Kidney (tissue), 14 donors: ENCODE measurements around the gene TNFRSF1B. TPM values are rescaled to one million over a fixed set of nuclear protein-coding genes. Genes with fewer than 3 reads are reported as not detected.

ENCODE experiments used
- DNase-seq, 5 donors: peaks; one replicate each; pipeline ENCODE4 v3.0.0-alpha.2; 2013 to 2020
- FAIRE-seq: peaks from 2 replicates; lab custom pipeline; 2012; peaks lifted over from hg19 to GRCh38; lab: Jason Lieb, UNC
- H3K27ac ChIP-seq, 2 donors: one replicate each; pipeline ENCODE4 v1.7.0; 2013; ENCODE audit warnings: low read depth in 2 of 2, low read length in 2 of 2, inconsistent platforms in 1 of 2
- H3K27me3 ChIP-seq: one replicate; pipeline ENCODE4 v1.7.1; 2013; ENCODE audit warnings: low read length, inconsistent platforms; ENCODE audit not compliant: control insufficient read depth, insufficient read depth
- H3K36me3 ChIP-seq, 3 donors: one replicate each; pipeline versions ENCODE4 v1.7.0 to v1.7.1; 2013; ENCODE audit warnings: low read length in 3 of 3, control low read depth in 1 of 3, inconsistent platforms in 1 of 3; ENCODE audit not compliant: insufficient read depth in 3 of 3, control insufficient read depth in 2 of 3
- H3K4me1 ChIP-seq, 3 donors: one replicate each; pipeline versions ENCODE4 v1.7.0 to v1.7.1; 2013; ENCODE audit warnings: low read length in 3 of 3, inconsistent platforms in 1 of 3, low read depth in 1 of 3; ENCODE audit not compliant: control insufficient read depth in 2 of 3, insufficient read depth in 2 of 3
- H3K4me3 ChIP-seq, 3 donors: one replicate each; pipeline versions ENCODE4 v1.7.0 to v1.8.1; 2013; ENCODE audit warnings: low read length in 3 of 3, control low read depth in 1 of 3, inconsistent platforms in 1 of 3
- H3K9ac ChIP-seq, 3 donors: one replicate each; pipeline versions ENCODE4 v1.7.0 to v1.7.1; 2013; ENCODE audit warnings: low read length in 3 of 3, control low read depth in 1 of 3, inconsistent platforms in 1 of 3
- H3K9me3 ChIP-seq, 3 donors: one replicate each; pipeline versions ENCODE4 v1.7.0 to v1.7.1; 2013; ENCODE audit warnings: low read length in 3 of 3, control low read depth in 1 of 3, inconsistent platforms in 1 of 3; ENCODE audit not compliant: control insufficient read depth in 2 of 3, insufficient read depth in 1 of 3
- intact Hi-C: fragments of 100-400 bp; cut with DNase I; formaldehyde crosslinking; loops from one replicate; pipeline ENCODE4 v1.11.1; 2022
- polyA plus RNA-seq: library from polyadenylated mRNA; stranded (reverse); fragments of 350-450 nt; fragmentation: Illumina TruSeq; extraction: RNeasy Lipid Tissue Mini Kit (QIAGEN cat#74804); gene quantifications from one replicate; pipeline ENCODE4 v1.2.3, GENCODE V29; 2014; ENCODE audit warnings: low read depth, low replicate concordance; ENCODE audit not compliant: insufficient read depth
- total RNA-seq: library from RNA; stranded (reverse); fragmentation: NEBNext Ultra II Directional; extraction: Animal tissue kit (Norgen Biotek cat#: 25700); gene quantifications from one replicate; pipeline ENCODE4 v1.2.1, GENCODE V29; 2021
- TF ChIP-seq, protein P1 (sequence below): IDR thresholded peaks from 3 replicates; pipeline ENCODE4 v1.5.1; 2012; ENCODE audit warnings: mild to moderate bottlenecking, moderate library complexity, borderline replicate concordance; ENCODE audit not compliant: insufficient read depth; ENCODE audit errors: extremely low read depth
- donor health status: control.
- donor health status: control.
- donor health status: control.
- donor health status: control.
- donor health status: control.
- donor health status: DM: yes; HTN: yes; CAD: no.
- donor health status: Normal renal cell carcinoma (clear cell type).

Gene TNFRSF1B
- total and polyA plus RNA-seq, 2 donors from 2014 or later: 7.7 to 47.1 TPM

DNA sequence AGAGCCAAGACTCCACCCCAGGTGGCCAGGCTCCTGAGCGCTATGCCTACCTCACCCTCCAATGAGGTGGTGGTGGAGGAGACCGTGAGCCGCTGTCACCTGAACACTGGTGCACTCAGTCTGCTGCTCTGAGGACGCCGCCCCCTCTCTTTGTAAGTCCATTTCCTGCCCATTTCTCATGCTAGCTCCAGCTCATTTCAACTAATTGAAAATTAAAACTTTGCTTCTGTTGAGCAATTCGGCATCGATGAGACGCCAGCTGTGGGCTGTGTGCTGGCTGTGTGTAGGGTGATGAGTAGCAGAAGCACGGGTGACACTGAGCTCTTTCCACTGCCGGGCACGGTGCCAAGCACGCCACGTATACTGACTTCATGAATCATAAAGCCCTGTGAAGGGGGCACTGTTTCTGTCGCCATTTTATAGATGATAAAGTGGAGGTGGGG lies 11.2 kb downstream of the TNFRSF1B start:
- TF ChIP-seq, protein P1, sequence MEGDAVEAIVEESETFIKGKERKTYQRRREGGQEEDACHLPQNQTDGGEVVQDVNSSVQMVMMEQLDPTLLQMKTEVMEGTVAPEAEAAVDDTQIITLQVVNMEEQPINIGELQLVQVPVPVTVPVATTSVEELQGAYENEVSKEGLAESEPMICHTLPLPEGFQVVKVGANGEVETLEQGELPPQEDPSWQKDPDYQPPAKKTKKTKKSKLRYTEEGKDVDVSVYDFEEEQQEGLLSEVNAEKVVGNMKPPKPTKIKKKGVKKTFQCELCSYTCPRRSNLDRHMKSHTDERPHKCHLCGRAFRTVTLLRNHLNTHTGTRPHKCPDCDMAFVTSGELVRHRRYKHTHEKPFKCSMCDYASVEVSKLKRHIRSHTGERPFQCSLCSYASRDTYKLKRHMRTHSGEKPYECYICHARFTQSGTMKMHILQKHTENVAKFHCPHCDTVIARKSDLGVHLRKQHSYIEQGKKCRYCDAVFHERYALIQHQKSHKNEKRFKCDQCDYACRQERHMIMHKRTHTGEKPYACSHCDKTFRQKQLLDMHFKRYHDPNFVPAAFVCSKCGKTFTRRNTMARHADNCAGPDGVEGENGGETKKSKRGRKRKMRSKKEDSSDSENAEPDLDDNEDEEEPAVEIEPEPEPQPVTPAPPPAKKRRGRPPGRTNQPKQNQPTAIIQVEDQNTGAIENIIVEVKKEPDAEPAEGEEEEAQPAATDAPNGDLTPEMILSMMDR: no peak
- Histone ChIP-seq H3K9me3 (no peaks in the 10 kb centered on the region), H3K4me1 (peaks cover 0 to 36% (median 0%) of the 10 kb centered on the region in 3 donors), H3K36me3 (no peaks in the 10 kb centered on the region), H3K9ac (peak overlapping the region in 1 of 3 donors; percentile 19), H3K4me3 (no peak overlapping the region), H3K27me3 (no peaks in the 10 kb centered on the region), H3K27ac (peak overlapping the region in 1 of 2 donors; percentile 60)
- peak in 2 of 5 donors; percentile 39 to 88 for DNase-seq
- FAIRE-seq: no peak
- intact Hi-C loops: no loop called here

DNA sequence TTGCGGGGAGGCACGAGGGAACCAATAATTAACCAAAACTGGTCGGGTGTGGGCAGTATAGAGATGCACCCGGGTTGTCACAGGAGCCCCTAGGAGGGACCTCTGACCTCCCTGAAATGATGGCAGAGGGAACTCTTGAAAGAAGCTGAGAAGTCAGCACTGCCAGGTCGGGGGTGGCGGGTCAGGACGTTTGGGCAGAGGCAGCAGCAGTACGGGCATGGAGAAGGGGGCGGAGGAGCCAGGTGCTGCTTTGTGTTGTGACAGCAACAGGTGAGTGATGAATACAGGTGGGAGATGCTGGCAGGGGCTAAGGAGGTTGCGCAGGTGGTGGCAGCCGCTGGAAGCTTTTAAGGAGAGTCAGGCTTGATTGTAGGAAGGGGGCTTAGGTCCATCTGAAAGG lies 11.7 kb downstream of the TNFRSF1B start:
- H3K36me3 ChIP-seq: no peaks in the 10 kb centered on the region
- H3K9ac ChIP-seq: no peak overlapping the region
- H3K9me3 ChIP-seq: no peaks in the 10 kb centered on the region
- TF ChIP-seq, protein P1: no peak
- peak overlapping the region in 1 of 2 donors; percentile 60 for H3K27ac ChIP-seq
- no peaks in the 10 kb centered on the region for H3K27me3 ChIP-seq
- intact Hi-C loops: no loop called here
- H3K4me1 ChIP-seq: peaks cover 0 to 32% (median 0%) of the 10 kb centered on the region in 3 donors
- DNase-seq (no peak), FAIRE-seq (no peak)
- H3K4me3 ChIP-seq: no peak overlapping the region

DNA sequence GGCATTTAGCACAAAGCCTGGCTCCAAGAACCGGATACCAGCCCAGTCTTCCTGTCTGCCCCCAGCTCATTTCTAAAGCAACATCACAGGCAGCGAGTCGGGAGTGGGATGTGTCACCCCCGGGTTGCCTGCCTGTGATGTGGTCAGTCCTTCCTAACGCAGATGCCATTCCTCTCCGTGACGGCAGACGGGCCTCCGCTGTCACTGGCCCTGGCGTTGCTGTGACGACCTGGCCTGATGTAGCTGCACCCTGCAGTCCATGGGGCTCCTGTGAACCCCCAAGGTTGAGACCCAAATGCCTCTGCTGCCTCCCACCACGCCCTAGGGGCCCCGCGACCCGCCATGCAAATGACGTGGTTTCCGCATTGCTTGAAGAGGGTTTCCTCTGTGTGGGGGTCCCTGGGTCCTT lies 12.3 kb downstream of the TNFRSF1B start:
- TF ChIP-seq, protein P1: no peak
- H3K4me3 ChIP-seq: no peak overlapping the region
- intact Hi-C loops: no loop called here
- H3K9me3 ChIP-seq: no peaks in the 10 kb centered on the region
- FAIRE-seq (no peak), DNase-seq (peak in 2 of 5 donors; percentile 31 to 37)
- H3K36me3 ChIP-seq: no peaks in the 10 kb centered on the region
- H3K4me1 ChIP-seq: peaks cover 0 to 32% (median 0%) of the 10 kb centered on the region in 3 donors
- H3K27ac ChIP-seq: peak overlapping the region in 1 of 2 donors; percentile 53
- no peak overlapping the region for H3K9ac ChIP-seq
- no peaks in the 10 kb centered on the region for H3K27me3 ChIP-seq

DNA sequence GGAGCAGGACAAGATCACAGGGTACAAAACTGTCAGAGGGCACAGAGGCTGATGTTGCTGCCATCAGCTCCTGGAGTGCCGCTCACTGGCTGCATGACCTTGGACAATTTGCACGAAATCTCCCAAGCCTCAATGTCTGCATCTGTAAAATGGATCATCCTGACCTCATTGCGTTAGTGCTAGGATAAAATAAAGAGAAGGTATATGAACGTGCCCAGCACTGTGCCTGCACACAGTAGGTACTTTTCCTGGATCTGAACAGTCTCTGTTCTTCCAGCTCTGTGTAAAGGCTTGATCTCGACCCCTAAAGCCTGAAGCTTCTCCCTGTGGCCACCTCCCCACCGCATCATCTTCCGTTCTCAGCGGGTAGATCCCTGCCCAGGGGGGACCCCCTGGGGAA lies 12.9 kb downstream of the TNFRSF1B start:
- TF ChIP-seq, protein P1: no peak
- Histone ChIP-seq H3K9me3 (no peaks in the 10 kb centered on the region), H3K36me3 (no peaks in the 10 kb centered on the region), H3K4me3 (no peak overlapping the region), H3K9ac (no peak overlapping the region), H3K27ac (peak overlapping the region in 1 of 2 donors; percentile 53), H3K27me3 (no peaks in the 10 kb centered on the region), H3K4me1 (peaks cover 0 to 33% (median 0%) of the 10 kb centered on the region in 3 donors)
- intact Hi-C loops: no loop called here
- DNase-seq: no peak
- FAIRE-seq: no peak
